Stomach smooth muscle (tissue), 2 donors: Measurements from ENCODE around the gene IRGM.
A peak's percentile ranks its signal among the peaks of the same experiment; 100 is the strongest.
"Not testable (repeated sequence)": the region's sequence is repeated elsewhere in the genome, so short reads cannot be mapped to it uniquely, and the experiment has no call there.

ENCODE experiments used
- H3K27ac ChIP-seq: one replicate; pipeline ENCODE4 v1.7.0; 2013; ENCODE audit warnings: mild to moderate bottlenecking, low read length, inconsistent platforms
- H3K27me3 ChIP-seq, 2 donors: one replicate each; pipeline ENCODE4 v1.7.0; 2013; ENCODE audit warnings: low read length in 2 of 2; ENCODE audit not compliant: insufficient read depth in 2 of 2, control insufficient read depth in 1 of 2
- H3K36me3 ChIP-seq, 2 donors: one replicate each; pipeline ENCODE4 v1.7.0; 2013; ENCODE audit warnings: low read length in 2 of 2; ENCODE audit not compliant: control insufficient read depth in 2 of 2, insufficient read depth in 2 of 2
- H3K4me1 ChIP-seq: one replicate; pipeline ENCODE4 v1.7.0; 2013; ENCODE audit warnings: low read length; ENCODE audit not compliant: control insufficient read depth, insufficient read depth
- H3K4me3 ChIP-seq, 2 donors: one replicate each; pipeline ENCODE4 v1.7.0; 2013; ENCODE audit warnings: low read length in 2 of 2
- H3K9ac ChIP-seq, 2 donors: one replicate each; pipeline ENCODE4 v1.7.0; 2013; ENCODE audit warnings: low read length in 2 of 2, mild to moderate bottlenecking in 1 of 2
- H3K9me3 ChIP-seq, 2 donors: one replicate each; pipeline ENCODE4 v1.7.0; 2013; ENCODE audit warnings: low read length in 2 of 2; ENCODE audit not compliant: control insufficient read depth in 2 of 2
- donor health status: healthy.
- donor health status: Pancreatic carcinoma.

The IRGM gene

DNA sequence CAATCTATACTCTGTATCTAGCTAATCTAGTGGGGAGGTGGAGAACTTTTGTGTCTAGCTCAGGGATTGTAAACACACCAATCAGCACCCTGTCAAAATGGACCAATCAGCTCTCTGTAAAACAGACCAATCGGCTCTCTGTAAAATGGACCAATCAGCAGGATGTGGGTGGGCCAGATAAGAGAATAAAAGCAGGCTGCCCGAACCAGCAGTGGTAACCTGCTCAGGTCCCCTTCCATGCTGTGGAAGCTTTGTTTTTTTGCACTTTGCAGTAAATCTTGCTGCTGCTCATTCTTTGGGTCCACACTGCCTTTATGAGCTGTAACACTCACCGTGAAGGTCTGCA lies at the start of gene IRGM:
TSS of gene IRGM (plus strand) at position 214 of the 346 bp plus-strand sequence. CDS start 1,603 bp downstream, outside the sequence.
- not testable (repeated sequence) for H3K36me3 ChIP-seq, H3K4me1 ChIP-seq, H3K9ac ChIP-seq, H3K4me3 ChIP-seq, H3K27ac ChIP-seq, H3K9me3 ChIP-seq, H3K27me3 ChIP-seq

DNA sequence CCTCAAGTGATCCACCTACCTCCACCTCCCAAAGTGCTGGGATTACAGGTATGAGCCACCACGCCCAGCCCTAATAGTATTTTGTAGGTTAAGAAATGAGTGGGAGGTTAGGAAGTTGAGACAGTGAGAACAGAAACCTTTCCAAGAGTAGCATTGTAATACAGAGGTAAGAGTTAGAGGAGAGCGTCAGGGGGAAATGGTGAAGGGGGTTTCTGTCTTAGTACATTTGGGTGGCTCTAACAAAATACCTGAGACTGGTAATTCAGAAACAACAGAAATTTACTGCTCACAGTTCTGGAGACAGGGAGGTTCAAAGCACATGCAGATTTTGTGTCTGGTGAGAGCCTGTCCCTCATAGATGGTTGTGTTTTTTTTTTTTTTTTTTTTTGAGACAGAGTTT lies 48.9 kb upstream of the IRGM start:
- Histone ChIP-seq H3K9ac (no peak overlapping the region), H3K4me1 (peaks cover 7% of the 10 kb centered on the region), H3K9me3 (no peaks in the 10 kb centered on the region), H3K4me3 (no peak overlapping the region), H3K36me3 (peaks cover 19 to 20% of the 10 kb centered on the region in 2 donors), H3K27ac (no peak overlapping the region), H3K27me3 (no peaks in the 10 kb centered on the region)

DNA sequence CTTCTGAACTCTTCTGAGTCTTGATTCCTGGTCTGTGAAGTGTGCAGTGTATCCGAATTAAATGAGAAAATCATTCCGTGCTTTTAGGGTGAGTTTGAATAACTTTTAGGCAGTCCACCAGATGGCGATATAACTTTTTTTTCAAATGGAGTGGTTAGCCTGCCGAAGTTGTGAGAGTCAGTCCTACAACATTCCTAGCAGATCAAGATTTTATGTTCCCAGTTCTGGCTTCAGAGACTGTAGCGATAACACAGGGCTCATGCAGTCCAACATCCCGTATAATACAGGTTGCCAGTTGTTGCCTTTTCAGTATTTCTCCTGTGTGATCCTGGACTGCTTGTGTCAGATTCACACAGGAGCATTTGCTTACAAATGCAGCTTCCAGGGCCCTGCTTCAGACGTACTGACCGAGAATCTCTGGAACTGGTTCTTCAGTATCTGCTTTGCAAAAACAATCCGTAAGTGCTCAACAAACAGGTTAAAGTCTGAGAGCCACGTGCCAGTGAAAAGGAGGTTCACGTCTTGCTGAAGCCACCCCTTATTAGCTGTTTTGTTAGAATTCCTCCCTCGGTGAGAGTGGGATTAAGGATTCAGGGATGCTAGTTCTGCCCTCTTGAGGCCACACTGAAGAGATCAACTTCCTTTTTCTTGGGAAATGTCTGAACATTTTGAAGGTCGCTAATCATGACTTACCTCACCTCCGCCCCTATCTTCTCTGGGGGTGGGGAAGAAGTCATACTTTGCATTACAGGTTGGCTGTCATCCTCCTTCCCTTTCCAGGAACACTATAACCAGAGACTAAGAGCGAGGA lies 45.0 kb upstream of the IRGM start:
- H3K4me3 ChIP-seq: peak overlapping the region; percentile 52 to 76
- peaks cover 7 to 8% of the 10 kb centered on the region in 2 donors for H3K36me3 ChIP-seq
- no peaks in the 10 kb centered on the region for H3K9me3 ChIP-seq
- H3K27me3 ChIP-seq: no peaks in the 10 kb centered on the region
- H3K9ac ChIP-seq: peak overlapping the region; percentile 50 to 79
- H3K27ac ChIP-seq: no peak overlapping the region
- H3K4me1 ChIP-seq: peaks cover 7% of the 10 kb centered on the region

DNA sequence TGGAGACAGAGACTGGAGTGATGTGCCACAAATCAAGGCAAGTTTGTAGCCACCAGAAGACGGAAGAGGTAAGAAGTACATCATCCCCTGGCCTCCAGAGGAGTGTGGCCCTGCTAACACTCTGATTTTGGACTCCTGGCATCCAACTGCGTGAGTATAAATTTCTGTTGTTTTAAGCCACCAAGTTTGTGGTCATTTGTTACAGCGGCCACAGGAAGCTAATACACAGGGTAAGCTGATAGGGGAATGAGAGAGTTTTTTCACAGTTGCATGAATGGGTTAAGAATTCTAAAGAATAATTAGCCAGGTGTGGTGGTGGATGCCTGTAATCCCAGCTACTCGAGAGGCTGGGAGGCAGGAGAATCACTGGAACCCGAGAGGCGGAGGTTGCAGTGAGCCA lies 41.9 kb upstream of the IRGM start:
- no peak overlapping the region for H3K27ac ChIP-seq
- no peaks in the 10 kb centered on the region for H3K27me3 ChIP-seq
- H3K36me3 ChIP-seq: no peaks in the 10 kb centered on the region
- H3K9ac ChIP-seq: no peak overlapping the region
- no peak overlapping the region for H3K4me3 ChIP-seq
- H3K4me1 ChIP-seq: peaks cover 7% of the 10 kb centered on the region
- no peaks in the 10 kb centered on the region for H3K9me3 ChIP-seq

DNA sequence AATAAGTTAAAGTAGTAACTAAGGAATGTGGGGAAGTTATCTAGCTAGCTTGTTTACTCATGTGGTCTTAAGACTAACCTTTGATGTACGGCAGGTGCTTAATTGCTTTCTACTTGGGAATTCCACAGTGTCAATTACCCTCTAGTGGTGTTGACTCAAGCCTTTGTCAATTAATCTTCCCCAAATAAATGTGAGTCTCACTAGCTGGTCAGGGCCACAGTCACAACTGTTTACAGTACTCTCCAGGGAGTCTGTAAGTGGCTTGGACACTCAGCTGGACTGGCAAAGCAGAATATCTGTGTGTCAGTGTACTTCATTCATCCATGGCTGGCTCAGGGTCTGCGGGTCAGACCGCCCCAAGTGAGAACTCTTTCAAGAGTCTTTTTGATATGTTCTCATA lies 37.0 kb upstream of the IRGM start:
- no peaks in the 10 kb centered on the region for H3K9me3 ChIP-seq
- no peaks in the 10 kb centered on the region for H3K27me3 ChIP-seq
- H3K27ac ChIP-seq: no peak overlapping the region
- no peak overlapping the region for H3K9ac ChIP-seq
- H3K4me1 ChIP-seq: no peaks in the 10 kb centered on the region
- no peak overlapping the region for H3K4me3 ChIP-seq
- no peaks in the 10 kb centered on the region for H3K36me3 ChIP-seq

- Histone ChIP-seq H3K27ac (no peak overlapping the region), H3K36me3 (no peaks in the 10 kb centered on the region), H3K4me3 (no peak overlapping the region), H3K9me3 (no peaks in the 10 kb centered on the region), H3K4me1 (no peaks in the 10 kb centered on the region), H3K27me3 (no peaks in the 10 kb centered on the region), H3K9ac (no peak overlapping the region)
Observed at GRCh38 chr5:150815010-150815409, 31.3 kb upstream of the IRGM start.

GRCh38 chr5:150816946-150817345 lies 29.4 kb upstream of the IRGM start:
- no peaks in the 10 kb centered on the region for H3K4me1 ChIP-seq
- no peaks in the 10 kb centered on the region for H3K27me3 ChIP-seq
- H3K4me3 ChIP-seq: no peak overlapping the region
- H3K36me3 ChIP-seq: no peaks in the 10 kb centered on the region
- no peak overlapping the region for H3K27ac ChIP-seq
- no peak overlapping the region for H3K9ac ChIP-seq
- no peaks in the 10 kb centered on the region for H3K9me3 ChIP-seq

- H3K4me3 ChIP-seq: no peak overlapping the region
- no peaks in the 10 kb centered on the region for H3K27me3 ChIP-seq
- H3K36me3 ChIP-seq: no peaks in the 10 kb centered on the region
- no peaks in the 10 kb centered on the region for H3K4me1 ChIP-seq
- H3K9me3 ChIP-seq: peaks cover 4 to 8% of the 10 kb centered on the region in 2 donors
- H3K9ac ChIP-seq: no peak overlapping the region
- no peak overlapping the region for H3K27ac ChIP-seq
Observed at GRCh38 chr5:150829744-150830143, 16.6 kb upstream of the IRGM start.

- not testable (repeated sequence) for H3K27me3 ChIP-seq, H3K4me3 ChIP-seq, H3K36me3 ChIP-seq, H3K9me3 ChIP-seq, H3K27ac ChIP-seq, H3K9ac ChIP-seq, H3K4me1 ChIP-seq
Observed at GRCh38 chr5:150831821-150832220, 14.5 kb upstream of the IRGM start.

DNA sequence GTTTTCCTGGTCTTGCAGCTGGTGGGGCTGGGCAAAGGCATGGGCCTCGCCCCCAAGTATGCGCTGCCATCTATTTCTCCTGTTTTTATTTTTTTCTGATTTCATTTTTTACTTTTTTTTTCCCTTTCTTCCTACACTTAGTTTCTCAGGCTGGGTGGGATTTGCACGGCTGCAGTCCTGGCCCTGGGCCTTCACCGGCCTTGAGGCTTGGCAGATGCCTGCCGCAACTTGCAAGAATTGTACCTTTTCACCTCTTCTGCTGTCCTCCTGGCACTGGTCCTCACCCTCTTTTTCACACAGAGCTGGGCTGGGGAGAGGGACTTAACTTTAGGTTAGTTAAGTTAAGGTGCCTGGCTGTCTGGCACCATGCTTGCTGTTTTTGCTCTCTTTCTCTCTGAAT lies 10.3 kb upstream of the IRGM start:
- H3K9ac ChIP-seq: no peak overlapping the region
- no peaks in the 10 kb centered on the region for H3K4me1 ChIP-seq
- H3K27ac ChIP-seq: no peak overlapping the region
- H3K9me3 ChIP-seq: peaks cover 4 to 7% of the 10 kb centered on the region in 2 donors
- H3K36me3 ChIP-seq: no peaks in the 10 kb centered on the region
- H3K27me3 ChIP-seq: no peaks in the 10 kb centered on the region
- no peak overlapping the region for H3K4me3 ChIP-seq

- Histone ChIP-seq H3K27ac (no peak overlapping the region), H3K27me3 (no peaks in the 10 kb centered on the region)
Observed at GRCh38 chr5:150836703-150837102, 9.6 kb upstream of the IRGM start.

More at GRCh38 chr5:150836703-150837102, 9.6 kb upstream of the IRGM start:
- Histone ChIP-seq H3K4me3 (no peak overlapping the region), H3K9ac (no peak overlapping the region), H3K9me3 (peaks cover under 1 to 3% of the 10 kb centered on the region in 2 donors), H3K36me3 (no peaks in the 10 kb centered on the region), H3K4me1 (no peaks in the 10 kb centered on the region)
